GM21737 (cell line): ENCODE results near the gene TAF4B.
A peak's percentile ranks its signal among the peaks of the same experiment; 100 is the strongest.
"Not testable (repeated sequence)": the region's sequence is repeated elsewhere in the genome, so short reads cannot be mapped to it uniquely, and the experiment has no call there.

Experiments
- ATAC-seq: cut with Tn5 transposase; IDR thresholded peaks from one replicate; pipeline ENCODE4 v1.9.1; 2021; ENCODE audit warnings: mild to moderate bottlenecking, moderate library complexity; ENCODE audit not compliant: unreplicated experiment

TAF4B gene

DNA sequence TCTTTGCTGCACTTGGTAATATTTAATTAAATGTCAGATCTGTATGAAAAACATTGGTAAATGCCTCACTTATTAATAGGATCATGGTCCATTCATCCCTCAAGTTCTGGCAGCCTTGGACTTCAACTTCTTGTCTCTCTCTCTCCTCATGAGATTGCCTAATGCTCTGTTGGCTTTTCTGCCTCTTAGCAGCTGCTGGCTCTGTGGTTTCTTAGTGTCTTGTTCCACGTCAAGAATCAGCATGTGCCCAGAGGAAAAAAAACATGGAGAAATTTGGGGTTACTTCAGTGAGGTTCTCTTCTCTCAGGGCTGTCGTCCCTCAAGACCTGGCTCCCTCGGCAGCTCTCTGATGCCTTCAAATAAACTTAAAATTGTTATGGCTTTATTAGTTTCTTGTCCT is 75.4 kb downstream of the TAF4B start:
- ATAC-seq, result no peak

DNA sequence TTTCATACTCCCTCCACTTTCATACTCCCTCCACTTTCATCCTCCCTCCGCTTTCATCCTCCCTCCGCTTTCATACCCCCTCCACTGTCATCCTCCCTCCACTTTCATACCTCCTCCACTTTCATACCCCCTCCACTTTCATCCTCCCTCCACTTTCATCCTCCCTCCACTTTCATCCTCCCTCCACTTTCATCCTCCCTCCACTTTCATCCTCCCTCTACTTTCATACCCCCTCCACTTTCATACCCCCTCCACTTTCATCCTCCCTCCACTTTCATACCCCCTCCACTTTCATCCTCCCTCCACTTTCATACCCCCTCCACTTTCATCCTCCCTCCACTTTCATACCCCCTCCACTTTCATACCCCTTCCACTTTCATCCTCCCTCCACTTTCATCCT is 77.0 kb downstream of the TAF4B start:
- not testable (repeated sequence) for ATAC-seq

DNA sequence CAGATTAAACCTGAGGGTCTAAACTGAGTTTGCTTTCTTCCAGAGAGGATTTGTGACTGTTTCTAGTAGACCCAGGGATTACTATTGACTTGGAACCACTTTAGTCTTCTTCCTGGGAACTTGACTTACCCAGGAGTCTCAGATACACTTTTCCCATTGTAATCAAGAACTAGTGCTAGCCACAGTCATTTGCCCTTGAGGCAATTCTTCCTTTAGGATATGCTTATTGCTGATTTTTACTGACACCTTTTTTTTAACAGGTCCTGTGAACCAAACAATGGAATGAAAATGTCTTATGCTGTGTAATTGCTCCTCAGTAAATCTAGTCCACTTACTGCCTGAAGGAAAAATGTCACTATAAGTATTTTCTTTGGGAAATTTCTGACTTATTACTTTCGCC is 78.3 kb downstream of the TAF4B start:
- ATAC-seq, result no peak

DNA sequence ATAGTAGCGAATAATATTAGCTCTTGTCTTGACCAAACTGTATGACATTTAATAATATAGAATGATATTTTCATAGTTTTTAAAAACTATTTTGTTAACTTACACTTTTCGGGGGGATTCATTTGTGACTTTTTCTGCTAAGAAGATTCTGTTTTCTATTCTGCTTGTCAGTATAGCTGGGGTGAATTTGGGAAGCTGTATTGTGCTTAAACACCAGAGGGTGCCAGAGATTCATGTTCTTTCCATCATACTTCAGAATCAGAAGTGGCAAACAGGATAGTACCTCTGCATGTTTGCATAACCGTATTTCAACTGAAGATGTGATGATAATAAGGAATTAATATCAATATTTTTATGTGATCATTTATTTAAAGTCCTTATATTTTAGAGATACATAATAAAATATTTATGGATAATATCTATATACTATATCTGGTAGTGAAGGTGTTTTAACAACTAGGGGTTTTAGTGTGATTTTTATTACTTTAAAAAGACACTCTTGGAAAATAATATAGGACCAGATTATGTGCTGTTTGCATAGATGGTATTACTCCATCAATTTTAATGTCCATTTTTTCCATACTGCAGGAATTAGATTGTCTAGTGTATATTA is 81.0 kb downstream of the TAF4B start:
- no peak for ATAC-seq

DNA sequence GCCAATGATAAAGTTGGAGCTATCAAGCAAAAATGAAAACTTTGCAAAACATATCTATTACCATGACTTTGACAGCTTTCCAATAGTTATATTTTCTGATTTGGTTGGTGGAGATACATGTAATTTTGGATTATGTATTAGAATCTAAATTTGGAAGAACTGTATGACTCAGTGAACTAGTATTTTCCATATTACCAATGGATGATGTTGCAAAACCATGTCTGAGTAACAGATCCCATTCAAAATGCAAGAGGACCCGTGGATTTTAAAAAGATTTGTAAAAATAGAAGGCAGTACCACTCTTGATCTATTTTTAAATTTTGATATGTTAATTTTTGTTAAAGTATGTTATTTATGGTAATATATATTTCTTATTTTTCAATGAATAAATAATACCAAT is 83.0 kb downstream of the TAF4B start:
- ATAC-seq, result no peak

DNA sequence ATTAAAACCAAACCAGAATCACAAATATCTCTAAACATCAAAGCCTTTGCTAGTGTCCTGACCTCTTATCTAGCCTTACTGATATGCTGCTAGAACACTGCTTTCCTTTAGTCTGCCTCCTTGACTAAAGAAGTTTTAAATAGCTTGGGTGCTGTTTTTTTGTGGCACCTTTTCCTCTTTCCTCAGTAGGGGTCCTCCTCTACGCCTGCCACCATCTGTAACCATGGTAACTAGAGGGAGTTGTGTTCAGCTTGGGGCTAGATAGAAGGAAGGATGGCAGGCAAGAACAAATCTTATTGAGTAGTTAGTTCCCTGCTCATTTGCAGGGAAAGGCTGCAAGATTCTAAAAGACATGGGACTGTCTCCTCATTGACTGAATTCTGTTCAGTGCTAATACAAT is 86.0 kb downstream of the TAF4B start:
- no peak for ATAC-seq

DNA sequence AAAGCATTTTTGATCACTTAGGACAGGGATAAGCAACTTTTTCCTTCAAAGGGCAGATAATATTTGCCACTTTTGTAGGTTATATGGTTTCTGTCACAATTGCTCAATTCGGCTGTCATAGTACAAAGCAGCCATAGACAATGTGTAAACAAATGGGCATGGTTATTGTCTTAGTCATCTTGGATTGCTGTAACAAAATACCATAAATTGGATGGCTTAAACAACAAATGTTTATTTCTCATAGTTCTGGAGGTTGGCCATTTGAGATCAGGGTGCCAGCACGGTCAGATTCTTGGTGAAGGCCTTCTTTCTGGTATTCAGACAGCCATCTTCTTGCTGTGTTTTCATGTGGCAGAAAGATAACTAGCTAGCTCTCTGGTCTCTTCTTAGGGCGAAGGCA is 91.2 kb downstream of the TAF4B start:
- ATAC-seq, result no peak

DNA sequence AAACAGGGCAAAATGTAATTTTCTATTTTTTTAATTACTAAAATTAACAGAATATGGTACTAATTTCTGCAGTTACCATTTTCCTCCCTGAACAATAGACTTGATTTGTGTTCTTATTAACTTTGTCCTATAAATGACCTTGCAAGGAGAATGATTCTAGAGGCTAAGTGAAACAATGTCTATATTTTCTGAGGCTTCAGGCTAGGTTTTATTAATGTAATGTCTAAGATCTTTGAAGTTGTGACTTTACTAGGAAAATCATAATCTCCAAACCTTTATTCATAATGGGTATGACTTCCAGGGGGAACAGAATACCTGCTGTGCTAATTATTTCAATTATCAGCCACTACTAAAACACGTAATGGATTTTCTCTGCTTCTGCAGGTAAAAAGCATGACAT is 94.4 kb downstream of the TAF4B start:
- no peak for ATAC-seq

DNA sequence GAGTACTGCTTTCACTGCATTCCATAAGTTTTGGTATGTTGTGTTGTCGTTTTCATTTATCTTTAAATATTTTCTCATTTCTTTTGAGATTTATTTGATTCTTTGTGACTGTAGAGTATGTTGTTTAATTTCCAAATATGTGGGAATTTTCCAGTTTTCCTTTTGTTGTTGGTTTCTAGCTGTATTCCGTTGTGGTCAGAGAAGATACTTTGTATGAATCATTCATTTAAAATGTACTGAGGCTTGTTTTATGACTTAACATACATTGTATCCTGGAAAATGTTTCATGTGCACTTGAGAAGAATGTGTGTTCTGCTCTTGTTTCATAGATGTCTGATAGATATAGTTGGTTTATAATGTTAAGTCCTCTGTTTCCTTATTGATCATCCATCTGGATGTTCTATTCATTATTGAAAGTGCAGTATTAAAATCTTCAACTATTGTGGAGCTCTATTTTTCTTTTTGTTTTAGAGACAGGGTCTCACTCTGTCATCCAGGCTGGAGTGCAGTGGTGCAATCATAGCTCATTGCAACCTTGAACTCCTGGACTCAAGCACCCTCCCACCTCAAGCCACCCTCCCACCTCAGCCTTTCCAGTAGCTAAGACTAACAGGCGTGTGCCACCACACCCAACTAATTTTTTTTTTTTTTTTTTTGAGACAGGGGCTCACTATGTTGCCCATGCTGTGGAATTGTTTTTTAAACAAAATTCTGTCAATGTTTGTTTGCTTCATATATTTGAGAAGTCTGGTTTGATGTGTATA is 96.8 kb downstream of the TAF4B start:
- ATAC-seq, result no peak

DNA sequence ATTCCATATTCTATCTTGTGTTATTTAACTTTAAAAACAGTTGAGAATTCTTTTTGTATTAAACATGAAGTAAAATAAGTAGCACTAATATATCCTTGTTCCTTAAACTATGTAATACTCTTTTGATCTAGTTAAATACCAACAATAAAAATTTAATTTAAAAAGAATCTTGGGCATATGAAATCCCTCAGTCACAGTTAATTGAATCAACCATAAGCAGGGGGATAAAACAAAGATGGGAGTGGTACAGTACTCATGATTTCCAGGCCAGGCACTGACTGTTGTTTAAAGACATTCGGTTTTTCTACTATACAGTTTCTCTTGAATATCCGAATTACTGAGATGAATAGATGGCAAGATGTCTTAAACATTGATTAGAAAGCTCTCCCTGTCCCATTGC is 99.5 kb downstream of the TAF4B start:
- no peak for ATAC-seq

DNA sequence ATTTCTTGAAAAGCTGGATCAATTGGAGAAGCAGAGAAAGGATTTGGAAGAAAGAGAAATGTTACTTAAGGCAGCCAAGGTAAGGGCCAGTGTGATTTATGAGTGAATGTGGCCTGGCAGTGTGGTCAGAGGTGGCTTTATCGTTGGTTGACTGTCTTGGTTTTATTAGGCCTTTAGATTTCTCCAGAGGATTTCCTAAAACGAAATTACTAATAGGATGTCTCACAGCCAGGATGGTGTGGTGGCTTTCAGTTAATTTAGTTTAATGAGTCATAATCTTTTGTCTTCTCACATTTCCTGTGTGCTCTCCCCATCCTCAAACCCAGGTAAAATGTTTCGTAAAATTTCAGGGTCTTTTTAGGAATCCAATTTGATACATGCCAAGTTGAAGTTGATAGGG is 100.8 kb downstream of the TAF4B start:
- ATAC-seq, result no peak

DNA sequence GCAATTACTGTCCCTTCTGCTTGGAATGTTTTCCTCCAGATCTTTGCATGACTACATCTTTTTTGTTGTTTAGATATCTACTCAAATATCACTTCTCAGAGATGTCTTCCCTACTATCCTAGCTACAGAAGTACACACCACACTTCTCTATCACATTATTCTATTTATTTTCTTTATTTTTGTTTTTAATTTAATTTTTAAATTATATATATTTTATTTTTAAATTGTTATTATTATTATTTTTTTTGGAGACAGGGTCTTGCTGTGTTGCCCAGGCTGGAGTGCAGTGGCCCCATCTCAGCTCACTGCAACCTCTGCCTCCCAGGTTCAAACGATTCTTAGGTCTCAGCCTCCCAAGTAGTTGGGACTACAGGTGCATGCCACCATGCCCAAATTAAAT is 106.7 kb downstream of the TAF4B start:
- ATAC-seq, result no peak

DNA sequence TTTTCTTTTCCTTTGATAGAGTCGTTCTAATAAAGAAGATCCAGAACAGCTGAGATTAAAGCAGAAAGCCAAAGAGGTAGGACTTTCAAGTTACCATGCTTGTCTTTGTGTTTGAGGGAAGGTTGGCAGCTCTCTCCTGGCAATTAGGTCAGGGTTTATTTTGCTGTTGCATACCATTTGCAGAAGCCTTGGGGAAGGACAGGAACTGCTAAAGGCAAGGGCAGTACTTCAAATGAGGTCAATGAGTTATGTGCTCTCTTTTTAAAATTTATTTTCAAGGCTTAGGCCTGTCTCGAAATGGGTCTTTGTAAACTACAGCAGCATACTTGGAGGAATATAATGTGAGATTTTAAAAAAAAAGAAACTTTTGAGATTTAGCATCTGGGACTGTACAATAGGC is 108.9 kb downstream of the TAF4B start:
- ATAC-seq, result no peak

DNA sequence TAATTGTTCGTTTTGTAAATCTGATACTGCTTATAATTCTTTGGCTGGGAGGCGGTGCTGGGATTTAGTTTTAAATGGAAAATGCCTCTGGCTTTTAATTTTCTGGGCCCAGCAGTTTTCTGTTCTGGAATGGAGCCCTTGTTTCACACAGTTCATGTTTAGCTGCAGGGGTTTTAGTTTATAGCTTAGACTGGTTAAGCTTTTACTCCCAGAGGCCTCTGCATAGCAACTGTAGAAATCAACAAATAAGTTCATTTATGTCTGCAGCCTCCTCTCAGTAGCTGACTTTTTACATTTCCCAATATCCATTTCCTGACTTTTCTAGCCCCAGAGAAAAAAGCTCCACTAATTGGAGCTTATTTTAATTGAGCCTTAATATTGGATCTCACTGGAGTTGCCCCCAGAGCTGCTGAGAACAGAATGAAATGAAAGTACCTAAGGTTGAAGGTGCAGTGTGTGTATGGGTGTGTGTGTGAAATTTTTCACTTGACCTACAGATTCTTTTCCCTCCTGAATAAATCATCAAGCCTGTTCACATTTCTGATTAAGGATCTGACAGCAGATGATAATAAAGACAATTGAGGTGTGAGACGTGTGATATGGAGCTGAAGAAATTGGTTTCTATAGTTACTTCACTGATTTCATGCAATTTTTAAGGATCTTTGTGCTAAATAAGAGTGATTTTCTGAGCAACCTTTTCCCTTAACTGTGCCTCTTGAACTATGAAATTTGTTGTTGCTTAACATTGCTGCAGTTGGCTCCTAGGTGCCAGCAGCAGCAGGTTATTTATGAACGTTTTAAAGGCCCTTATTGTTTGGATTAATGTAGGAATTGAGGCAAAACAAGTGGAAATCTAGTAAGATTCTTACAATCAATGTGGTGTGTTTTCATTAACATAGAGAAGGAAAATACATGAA is 109.6 kb downstream of the TAF4B start:
- no peak for ATAC-seq

DNA sequence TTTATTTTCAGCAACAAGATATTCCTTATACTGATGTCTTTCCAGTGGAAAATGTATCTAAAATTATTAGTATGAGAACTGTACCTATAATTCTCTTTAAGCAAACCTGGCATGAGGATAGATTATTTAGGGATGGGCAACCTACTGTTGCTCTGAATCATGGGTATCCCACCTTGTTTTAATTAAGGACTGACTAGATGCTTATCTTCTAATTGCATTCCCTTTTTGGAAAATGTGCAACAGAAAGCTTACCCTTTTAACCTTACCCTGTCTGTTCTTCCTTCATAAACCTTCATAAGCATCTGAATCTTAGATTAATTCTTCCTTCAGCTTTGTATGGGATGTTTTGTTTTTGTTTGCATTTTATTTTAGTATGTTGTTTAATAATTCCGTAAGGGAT is 110.3 kb downstream of the TAF4B start:
- no peak for ATAC-seq

DNA sequence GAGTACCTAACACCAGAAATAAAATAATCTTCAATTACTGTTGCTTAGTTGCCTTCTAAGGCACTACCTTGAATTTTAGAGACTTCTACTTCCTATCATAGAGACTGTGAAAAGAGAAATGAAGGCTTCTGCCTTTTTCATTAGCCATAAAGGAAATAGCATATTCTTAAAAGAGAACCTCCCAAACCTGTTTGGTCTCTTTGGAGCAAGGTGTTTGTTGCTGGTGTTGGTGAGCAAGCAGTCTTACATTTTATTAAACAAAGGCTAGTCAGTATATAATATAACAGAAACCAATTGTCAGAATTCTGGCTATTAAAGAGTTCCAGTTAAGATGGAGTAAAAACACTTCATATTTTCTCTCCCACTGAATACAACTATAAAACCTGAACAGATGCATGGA is 116.4 kb downstream of the TAF4B start:
- ATAC-seq, result no peak

DNA sequence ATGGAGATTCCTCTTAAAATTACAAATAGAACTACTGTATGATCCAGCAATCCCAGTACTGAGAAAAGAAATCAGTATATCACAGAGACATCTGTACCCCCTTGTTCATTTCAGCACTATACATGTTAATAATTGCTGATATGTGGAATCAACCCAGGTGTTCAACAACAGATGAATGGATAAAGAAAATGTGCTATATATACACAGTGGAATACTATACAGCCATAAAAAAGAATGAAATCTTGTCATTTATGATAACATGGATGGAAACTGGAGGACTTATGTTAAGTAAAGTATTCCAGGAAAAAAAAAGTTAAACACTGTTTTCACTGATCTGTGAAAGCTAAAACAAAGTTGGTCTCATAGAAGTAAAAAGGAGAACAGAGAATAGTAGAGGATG is 124.7 kb downstream of the TAF4B start:
- ATAC-seq, result no peak

DNA sequence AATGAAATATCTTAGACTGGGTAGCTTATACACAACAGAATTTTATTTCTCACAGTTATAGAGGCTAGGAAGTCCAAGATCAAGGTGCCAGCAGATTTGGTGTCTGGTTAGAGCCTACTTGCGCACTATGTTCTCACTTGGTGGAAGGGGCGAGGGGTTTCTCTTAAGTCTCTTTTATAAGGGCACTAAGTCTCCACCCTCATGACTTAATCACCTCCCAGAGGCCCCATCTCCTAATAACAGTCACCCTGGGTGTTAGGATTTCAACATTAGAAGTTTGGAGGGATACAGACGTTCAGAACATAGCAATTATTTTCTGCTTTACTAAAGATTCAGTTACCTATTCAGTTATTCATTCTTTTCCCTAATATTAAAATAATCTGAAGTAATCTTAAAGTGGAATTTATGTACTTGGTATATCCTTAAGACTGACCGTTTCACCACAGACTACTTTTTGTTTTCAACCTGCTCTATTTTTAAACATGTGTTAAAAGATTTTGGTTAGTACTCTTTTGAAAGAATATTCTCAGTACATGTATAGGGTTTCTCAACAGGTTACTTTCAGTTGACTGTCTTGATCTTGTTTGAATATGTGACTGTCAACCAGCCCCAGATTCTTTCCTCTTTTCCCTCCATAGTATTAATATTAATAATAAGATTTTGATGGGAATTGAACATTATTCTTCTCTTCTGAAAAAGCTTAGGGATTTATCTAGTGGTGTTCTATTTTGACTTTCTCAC is 130.0 kb downstream of the TAF4B start:
- ATAC-seq, result peak; percentile 48

DNA sequence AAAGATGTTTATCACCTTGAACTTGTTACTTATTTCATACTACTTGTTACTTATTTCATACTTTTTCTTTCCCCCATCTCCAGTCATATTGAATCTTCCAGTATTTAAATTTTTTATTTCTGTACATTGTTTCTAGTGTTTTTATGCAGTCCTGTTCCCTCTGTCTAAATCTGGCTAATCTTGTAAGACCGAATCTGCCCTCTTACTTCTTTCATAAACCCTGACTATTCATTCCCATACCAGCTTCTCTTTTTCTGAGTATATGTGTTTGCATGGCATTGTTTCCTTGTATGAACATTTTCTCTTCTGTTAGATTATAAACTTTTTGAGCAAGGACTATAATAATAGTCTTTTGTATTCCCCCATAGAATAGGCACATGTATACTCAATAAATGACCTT is 131.7 kb downstream of the TAF4B start:
- ATAC-seq, result no peak

DNA sequence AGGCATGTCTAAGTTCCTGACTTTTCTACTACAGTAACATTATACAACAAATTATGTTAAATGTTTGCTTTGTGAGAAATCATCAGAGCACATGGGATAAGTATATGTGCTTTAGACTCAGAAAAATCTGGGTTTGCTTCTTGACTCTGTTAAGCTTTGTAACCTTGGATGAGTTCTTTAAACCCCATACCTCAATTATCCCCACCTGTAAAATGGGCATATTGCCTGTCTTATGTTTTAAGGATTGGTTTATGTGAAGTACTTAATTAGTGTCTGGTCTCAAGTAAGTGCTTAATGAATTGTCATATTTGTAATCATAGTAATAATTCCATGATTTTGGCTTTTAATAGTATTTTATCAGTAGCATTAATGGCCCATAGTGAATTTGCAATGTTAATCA is 135.8 kb downstream of the TAF4B start:
- no peak for ATAC-seq

DNA sequence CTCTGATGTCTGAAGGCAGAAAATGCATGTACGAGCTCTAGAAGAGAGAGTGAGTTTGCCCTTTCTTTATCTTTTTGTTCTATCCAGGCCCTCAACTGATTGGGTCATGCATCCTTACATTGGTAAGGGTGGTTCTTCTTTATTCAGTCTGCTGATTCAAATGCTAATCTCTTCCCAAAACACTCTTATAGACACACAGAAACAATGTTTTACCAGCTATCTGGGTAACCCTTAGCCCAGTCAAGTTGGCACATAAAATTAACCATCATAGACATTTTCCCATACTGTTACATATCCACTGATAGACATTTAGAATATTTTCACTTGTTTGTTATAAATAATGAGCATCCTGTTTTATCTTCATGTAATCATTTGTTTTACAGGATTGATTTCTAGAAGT is 141.2 kb downstream of the TAF4B start:
- ATAC-seq, result no peak
